ENCODE measurements around the gene EFR3B.

DNA sequence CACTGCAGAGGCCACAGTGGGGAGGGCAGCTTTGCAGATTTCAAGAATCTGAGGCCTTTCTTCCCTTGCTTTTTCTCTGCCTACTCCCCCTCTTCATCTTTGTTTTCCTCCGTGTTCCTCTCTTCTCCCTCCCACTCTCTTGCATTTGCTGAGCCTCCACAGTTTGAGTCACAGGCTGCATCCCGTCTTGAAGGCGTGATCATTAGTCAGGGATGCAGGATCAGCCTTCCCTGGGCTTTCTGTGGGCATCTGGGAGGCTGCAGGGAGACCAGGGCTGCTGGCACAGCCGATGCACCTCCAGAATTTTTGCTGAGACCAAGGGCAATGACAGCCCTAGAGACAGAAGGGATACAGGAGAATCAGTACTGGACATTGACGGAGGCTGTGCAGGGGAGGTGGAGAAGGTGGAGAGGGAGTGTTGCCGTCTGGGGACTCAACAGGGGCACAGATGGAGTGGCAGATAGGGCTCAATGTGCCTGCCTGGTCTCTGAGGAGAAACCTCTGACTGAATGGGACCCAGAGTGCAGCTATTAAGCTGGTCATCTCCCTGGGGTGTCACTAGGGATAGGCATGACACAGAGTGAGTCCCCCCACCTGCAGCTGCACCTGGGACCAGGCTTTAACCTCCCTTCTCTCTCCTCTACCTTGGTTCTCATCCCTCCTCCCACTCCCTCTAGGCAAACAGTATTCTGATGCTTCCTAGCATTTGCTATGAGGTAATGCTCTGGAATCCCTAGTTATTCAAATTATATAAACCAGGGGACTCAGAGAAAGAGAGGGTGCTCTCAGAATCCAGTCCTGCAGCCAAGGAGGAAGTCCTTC lies 41.2 kb upstream of the EFR3B start:
- TF ChIP-seq, protein P1, sequence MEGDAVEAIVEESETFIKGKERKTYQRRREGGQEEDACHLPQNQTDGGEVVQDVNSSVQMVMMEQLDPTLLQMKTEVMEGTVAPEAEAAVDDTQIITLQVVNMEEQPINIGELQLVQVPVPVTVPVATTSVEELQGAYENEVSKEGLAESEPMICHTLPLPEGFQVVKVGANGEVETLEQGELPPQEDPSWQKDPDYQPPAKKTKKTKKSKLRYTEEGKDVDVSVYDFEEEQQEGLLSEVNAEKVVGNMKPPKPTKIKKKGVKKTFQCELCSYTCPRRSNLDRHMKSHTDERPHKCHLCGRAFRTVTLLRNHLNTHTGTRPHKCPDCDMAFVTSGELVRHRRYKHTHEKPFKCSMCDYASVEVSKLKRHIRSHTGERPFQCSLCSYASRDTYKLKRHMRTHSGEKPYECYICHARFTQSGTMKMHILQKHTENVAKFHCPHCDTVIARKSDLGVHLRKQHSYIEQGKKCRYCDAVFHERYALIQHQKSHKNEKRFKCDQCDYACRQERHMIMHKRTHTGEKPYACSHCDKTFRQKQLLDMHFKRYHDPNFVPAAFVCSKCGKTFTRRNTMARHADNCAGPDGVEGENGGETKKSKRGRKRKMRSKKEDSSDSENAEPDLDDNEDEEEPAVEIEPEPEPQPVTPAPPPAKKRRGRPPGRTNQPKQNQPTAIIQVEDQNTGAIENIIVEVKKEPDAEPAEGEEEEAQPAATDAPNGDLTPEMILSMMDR (conservative IDR thresholded peaks at IDR 0.05), result no peak
- no peak for TF ChIP-seq EZH2 (IDR thresholded peaks at IDR 0.05; ENCODE audit: low read depth)

All from PC-9 (cell line).